HG03135 (cell line): ENCODE measurements around the gene CATSPERE.
"Not testable (repeated sequence)": the region's sequence is repeated elsewhere in the genome, so short reads cannot be mapped to it uniquely, and the experiment has no call there.

Experiments
- ATAC-seq: cut with Tn5 transposase; IDR thresholded peaks from one replicate; pipeline ENCODE4 v1.9.1; 2021; ENCODE audit warnings: mild to moderate bottlenecking, moderate library complexity; ENCODE audit not compliant: unreplicated experiment

Gene CATSPERE

DNA sequence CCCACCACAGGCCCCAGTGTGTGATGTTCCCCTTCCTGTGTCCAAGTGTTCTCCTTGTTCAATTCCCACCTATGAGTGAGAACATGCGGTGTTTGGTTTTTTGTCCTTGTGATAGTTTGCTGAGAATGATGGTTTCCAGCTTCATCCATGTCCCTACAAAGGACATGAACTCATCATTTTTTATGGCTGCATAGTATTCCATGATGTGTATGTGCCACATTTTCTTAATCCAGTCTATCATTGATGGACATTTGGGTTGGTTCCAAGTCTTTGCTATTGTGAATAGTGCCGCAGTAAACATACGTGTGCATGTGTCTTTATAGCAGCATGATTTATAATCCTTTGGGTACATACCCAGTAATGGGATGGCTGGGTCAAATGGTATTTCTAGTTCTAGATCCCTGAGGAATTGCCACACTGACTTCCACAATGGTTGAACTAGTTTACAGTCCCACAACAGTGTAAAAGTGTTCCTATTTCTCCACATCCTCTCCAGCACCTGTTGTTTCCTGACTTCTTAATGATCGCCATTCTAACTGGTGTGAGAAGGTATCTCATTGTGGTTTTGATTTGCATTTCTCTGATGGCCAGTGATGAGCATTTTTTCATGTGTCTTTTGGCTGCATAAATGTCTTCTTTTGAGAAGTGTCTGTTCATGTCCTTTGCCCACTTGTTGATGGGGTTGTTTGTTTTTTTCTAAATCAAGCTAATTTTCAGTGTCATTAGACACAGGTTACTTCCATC lies 200.7 kb downstream of the CATSPERE start:
- not testable (repeated sequence) for ATAC-seq

DNA sequence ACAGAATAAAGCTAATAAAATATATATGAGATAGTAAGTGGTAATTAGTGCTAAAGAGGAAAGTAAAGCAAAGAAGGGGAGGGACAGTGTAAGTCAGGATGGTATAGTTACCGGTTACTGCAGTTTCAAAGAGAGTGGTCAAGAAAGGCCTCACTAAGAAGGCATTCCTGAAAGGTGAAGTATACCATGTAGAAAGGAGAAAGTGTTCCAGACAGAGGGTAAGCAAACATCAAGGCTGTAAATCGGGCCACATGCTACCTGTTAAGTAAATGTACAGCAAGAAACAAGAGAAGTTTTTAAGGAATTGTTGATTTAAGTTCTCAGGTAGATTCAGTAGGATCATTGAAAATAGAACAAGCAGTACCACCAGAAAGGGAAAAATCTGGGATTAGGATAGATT lies 201.5 kb downstream of the CATSPERE start:
- no peak for ATAC-seq

DNA sequence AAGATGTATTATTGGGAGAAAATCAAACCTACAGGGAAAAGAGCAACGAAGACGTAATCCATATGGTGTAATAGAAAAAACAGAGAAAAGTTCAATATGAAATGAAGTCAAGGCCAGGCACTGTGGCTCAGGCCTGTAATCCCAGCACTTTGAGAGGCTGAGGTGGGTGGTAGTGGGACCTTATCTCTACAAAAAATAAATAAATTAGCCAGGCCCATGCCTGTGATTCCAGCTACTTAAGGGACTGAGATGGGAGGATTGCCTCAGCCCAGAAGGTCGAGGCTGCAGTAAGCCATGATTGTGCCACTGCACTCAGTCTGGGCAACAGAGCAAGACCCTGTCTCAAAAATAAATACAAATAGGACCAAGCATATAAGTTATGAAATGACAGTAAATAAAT lies 203.3 kb downstream of the CATSPERE start:
- no peak for ATAC-seq

DNA sequence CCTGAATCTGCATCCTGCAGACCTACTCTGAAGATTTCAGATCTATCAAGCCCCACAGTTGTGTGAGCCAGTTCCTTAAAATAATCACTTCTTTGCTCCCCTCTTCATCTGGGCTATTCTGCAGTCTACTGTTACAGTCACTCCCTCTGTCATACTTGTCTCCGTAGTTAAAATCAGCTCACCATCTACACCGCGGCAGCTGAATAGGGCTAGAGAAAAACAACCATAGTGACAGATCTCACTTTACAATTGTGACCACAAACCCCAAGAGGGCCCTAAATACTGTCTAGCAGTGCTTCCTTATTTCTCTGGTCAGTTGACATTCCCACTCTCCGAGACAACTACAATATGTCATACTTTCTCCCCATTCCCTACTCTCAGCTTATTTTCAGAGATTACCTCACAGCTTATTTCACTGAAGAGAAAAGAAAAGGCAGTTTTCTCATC lies 204.7 kb downstream of the CATSPERE start:
- ATAC-seq, result peak; percentile 94

DNA sequence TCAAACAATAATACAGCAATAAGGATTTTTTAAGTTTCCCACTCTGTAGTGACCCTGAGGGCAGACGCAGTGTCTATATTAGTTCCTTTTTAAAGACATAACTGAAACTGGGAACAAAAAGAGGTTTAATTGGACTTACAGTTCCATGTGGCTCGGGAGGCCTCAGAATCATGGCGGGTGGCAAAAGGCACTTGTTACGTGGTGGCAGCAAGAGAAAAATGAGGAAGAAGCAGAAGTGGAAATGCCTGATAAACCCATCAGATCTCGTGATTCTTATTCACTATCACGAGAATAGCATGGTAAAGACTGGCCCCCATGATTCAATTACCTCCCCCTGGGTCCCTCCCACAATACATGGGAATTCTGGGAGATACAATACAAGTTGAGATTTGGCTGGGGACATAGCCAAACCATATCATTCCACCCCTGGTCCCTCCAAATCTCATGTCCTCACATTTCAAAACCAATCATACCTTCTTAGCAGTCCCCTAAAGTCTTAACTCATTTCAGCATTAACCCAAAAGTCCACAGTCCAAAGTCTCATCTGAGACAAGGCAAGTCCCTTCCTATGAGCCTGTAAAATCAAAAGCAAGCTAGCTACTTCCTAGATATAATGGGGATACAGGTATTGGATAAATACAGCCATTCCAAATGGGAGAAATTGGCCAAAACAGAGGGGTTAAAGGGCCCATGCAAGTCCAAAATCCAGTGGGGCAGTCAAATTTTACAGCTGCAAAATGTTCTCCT lies 205.8 kb downstream of the CATSPERE start:
- ATAC-seq, result not testable (repeated sequence)

DNA sequence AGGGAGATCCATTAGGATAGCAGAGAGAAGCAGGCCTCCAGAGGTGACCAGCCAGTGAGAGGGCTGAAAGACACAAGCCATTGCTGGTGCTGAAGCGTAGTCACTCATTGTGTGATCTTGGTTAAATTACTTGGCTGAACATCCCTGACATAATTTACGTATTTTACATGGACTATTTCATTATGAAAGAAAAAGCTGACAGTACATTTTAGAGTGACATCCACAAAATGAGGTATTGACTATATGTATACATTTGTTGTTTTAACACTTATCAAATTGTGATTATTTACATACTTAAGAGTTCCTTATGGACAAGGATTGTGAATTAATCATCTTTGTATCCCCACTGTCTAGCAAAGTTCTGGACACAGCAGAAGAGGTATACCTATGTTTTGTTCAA lies 206.7 kb downstream of the CATSPERE start:
- ATAC-seq, result no peak

DNA sequence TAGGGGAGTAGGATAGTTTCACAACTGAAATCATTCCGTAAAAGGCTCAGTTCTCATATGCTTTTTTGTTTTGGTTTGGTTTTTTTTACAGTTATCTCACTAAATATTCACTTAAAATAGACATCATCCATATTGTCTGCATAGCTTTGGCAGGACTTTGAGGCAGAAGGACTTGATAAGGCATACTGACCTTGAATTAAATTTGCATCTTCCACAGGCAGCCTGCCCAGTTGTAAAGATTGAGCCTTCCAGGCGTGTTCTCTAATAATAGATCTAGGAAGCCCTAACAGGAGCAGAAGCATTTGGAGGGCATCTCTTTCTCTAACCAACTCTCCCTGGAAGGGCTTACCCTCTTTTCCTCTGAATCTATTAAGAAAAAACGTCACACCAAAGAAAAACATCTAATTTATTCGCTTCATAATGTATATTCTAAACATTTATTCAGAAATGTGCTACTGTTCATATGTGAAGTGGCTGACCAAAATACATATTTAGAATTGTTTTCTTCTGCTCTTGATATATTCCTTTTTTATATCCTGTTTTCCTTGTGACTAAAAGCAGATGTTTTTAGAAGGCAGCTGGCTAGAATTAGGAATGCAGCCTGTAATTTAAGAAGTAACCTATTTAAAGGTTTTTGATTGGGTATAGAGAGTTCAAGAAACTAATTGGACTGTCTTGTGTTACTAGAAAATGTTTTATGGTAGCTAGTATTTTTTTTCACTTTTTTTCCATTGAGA lies 212.0 kb downstream of the CATSPERE start:
- ATAC-seq, result no peak

DNA sequence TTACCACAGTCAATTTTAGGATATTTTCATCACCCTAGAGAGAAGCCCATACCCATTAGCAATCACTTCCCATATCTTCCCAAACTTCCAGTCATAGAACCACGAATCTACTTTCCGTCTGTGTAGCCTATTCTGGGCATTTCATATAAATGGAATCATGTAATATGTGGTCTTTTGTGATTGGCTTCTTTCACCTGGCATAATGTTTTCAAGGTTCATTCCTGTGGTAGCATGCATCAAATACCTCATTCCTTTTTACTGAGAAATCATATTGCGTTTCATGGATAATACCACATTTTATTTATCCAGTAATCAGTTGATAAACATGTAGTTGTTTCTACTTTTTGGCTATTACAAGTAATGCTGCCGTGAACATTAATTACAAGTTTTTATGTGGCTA lies 213.4 kb downstream of the CATSPERE start:
- no peak for ATAC-seq

DNA sequence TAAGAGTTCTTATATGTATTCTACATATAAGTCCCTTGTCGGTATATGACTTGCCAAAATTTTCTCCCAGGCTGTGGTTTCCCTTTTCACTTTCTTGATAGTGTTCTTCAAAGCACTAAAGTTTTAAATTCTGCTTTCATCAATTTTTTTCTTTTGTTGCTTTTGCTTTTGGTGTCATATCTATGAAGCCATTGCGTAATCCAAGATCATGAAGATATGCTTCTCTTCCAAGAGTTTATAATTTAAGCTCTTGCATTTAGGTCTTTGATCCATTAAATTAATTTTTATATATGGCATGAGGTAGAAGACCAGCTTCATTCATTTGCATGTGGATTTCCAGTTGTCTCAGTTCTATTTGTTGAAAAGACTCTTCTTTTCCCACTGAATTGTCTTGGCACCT lies 214.1 kb downstream of the CATSPERE start:
- no peak for ATAC-seq

DNA sequence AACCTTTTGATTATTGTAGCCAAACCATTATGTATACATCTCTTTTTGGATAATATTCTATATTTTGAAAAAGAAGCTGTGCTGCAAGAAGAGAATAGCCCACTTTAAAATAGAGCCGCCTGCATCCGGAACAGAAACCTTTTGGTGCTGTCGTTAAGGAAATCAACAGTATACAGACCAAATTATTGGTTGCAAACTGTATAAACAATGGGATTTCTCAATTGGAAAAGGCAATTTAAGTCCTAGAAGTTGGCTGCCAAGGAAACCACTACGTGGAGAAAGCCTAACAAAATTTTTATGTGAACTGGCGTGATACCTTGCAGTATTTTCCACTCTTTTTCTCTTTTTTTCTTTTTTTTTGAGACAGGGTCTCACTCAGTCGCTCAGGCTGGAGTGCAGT lies 217.6 kb downstream of the CATSPERE start:
- ATAC-seq, result no peak

DNA sequence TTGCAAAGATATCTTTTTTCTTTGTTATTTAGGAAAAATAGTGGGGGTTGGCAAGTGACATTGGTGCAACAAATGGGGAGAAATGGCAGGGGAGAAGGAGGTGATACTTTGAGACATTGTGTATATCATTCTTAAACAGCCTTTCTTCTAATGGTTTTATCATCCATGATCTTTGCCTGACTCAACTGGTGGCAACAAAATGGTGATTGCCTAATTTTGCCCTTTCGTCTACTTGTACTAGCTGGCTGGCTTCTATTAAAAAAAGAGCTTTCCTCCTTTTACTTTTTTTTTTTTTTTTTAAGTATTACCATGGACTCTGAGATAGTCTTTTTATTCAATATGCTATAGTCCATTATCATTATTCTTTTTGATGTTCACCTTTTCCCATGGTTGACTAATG lies 219.6 kb downstream of the CATSPERE start:
- no peak for ATAC-seq

DNA sequence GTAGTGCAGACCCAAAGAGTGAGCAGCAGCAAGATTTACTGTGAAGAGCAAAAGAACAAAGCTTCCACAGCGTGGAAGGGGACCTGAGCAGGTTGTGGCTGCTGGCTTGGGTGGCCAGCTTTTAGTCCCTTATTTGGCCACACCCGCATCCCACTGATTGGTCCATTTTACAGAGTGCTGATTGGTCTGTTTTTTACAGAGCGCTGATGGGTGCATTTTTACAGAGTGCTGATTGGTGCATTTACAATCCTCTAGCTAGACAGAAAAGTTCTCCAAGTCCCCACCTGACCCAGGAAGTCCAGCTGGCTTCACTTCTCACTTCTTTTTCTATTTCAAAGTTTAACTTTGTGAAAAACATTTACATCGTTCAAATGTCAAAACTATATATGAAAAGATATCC lies 221.0 kb downstream of the CATSPERE start:
- ATAC-seq, result not testable (repeated sequence)
